Measurements from ENCODE around the gene CCRL2. TPM values are rescaled to one million over a fixed set of nuclear protein-coding genes. Genes with fewer than 3 reads are reported as not detected.

Gene CCRL2
- total and polyA plus RNA-seq, 8 donors = 3.4 to 37.1 (median 4.6) TPM

GRCh38 chr3:46369151-46369550 lies 37.9 kb upstream of the CCRL2 start:
- Histone ChIP-seq H3K36me3 (no peaks in the 10 kb centered on the region), H3K4me1 (peaks cover 0 to 54% of the 10 kb centered on the region in 2 donors), H3K9me3 (no peaks in the 10 kb centered on the region), H3K4me3 (peak overlapping the region in 1 of 2 donors; percentile 24), H3K27ac (no peak overlapping the region), H3K27me3 (no peaks in the 10 kb centered on the region)
- intact Hi-C loops (cut with DNase I) = no loop called here
- DNase-seq (no peak), ATAC-seq (no peak)
- no peak for TF ChIP-seq CTCF (IDR thresholded peaks at IDR 0.05)

GRCh38 chr3:46369675-46370132 lies 37.4 kb upstream of the CCRL2 start:
- intact Hi-C loops (cut with DNase I) = loop anchor here in 1 of 2 donors (10.0 kb wide), 1 partner anchor 285 kb away; no protein-coding TSS in a partner anchor
- H3K4me1 ChIP-seq = peaks cover 0 to 54% of the 10 kb centered on the region in 2 donors
- no peak for TF ChIP-seq CTCF (IDR thresholded peaks at IDR 0.05)
- H3K27ac ChIP-seq = no peak overlapping the region
- DNase-seq = no peak
- H3K36me3 ChIP-seq = no peaks in the 10 kb centered on the region
- peak overlapping the region in 1 of 2 donors; percentile 24 for H3K4me3 ChIP-seq
- ATAC-seq = no peak
- no peaks in the 10 kb centered on the region for H3K9me3 ChIP-seq
- H3K27me3 ChIP-seq = no peaks in the 10 kb centered on the region

- Histone ChIP-seq H3K4me1 (peaks cover 0 to 48% of the 10 kb centered on the region in 2 donors), H3K27me3 (no peaks in the 10 kb centered on the region), H3K36me3 (no peaks in the 10 kb centered on the region), H3K9me3 (no peaks in the 10 kb centered on the region), H3K27ac (peak within 1 kb of the TSS; percentile 2 to 59), H3K4me3 (peak within 1 kb of the TSS in 1 of 2 donors; percentile 24)
- intact Hi-C loops (cut with DNase I) = loop anchor here in 1 of 2 donors (10.0 kb wide), 1 partner anchor 286 kb away; no protein-coding TSS in a partner anchor
- ATAC-seq (peak; percentile 13), DNase-seq (no peak)
- no peak for TF ChIP-seq CTCF (IDR thresholded peaks at IDR 0.05)
These were observed 36.1 kb upstream of the CCRL2 start, which contains the start of gene CCR5 for GRCh38 chr3:46370839-46371518. TSS of gene CCR5 (plus strand) at chr3:46370946. CDS start at chr3:46372903, 1,957 bp downstream.

- DNase-seq = no peak
- Histone ChIP-seq H3K27me3 (no peaks in the 10 kb centered on the region), H3K4me1 (peaks cover 0 to 52% of the 10 kb centered on the region in 2 donors), H3K27ac (peak overlapping the region; percentile 2 to 59), H3K4me3 (peak overlapping the region in 1 of 2 donors; percentile 24), H3K9me3 (no peaks in the 10 kb centered on the region), H3K36me3 (no peaks in the 10 kb centered on the region)
- no peak for ATAC-seq
- no peak for TF ChIP-seq CTCF (IDR thresholded peaks at IDR 0.05)
- intact Hi-C loops (cut with DNase I) = loop anchor here in 1 of 2 donors (10.0 kb wide), 1 partner anchor 287 kb away; no protein-coding TSS in a partner anchor
These were observed 35.3 kb upstream of the CCRL2 start for GRCh38 chr3:46371519-46372340.
